Measurements from ENCODE around the gene ASPHD2. TPM values are rescaled to one million over a fixed set of nuclear protein-coding genes. Genes with fewer than 3 reads are reported as not detected.

ASPHD2 gene
- polyA plus RNA-seq, 1 experiment, result 1.9 TPM

- Histone ChIP-seq H3K27me3 (ENCODE audit: control insufficient read depth, insufficient read depth, low read length) (no peaks in the 10 kb centered on the region), H3K27ac (ENCODE audit: low read depth, low read length) (no peak overlapping the region), H3K4me3 (ENCODE audit: low read depth, low read length) (no peak overlapping the region), H3K9me3 (ENCODE audit: control insufficient read depth, insufficient read depth, low read length) (no peaks in the 10 kb centered on the region)
- ChIA-PET CTCF (interaction anchor here (0.9 to 1.5 kb wide), 2 partner anchors 16 to 80 kb away, joined by 3 to 5 read pairs; no protein-coding TSS in a partner anchor), POLR2A (no interaction called here)
- TF ChIP-seq CTCF (IDR thresholded peaks at IDR 0.05; ENCODE audit: low read depth, low read length), result no peak
- no peak for DNase-seq (ENCODE audit: low read depth, low spot score)
These were observed 15.7 kb downstream of the ASPHD2 start for GRCh38 chr22:26444777-26445176.

- H3K27me3 ChIP-seq (ENCODE audit: control insufficient read depth, insufficient read depth, low read length), result no peaks in the 10 kb centered on the region
- H3K9me3 ChIP-seq (ENCODE audit: control insufficient read depth, insufficient read depth, low read length), result no peaks in the 10 kb centered on the region
- POLR2A ChIA-PET, result no interaction called here
- CTCF ChIA-PET, result interaction anchor here (1.5 to 1.8 kb wide), 3 partner anchors 15 to 81 kb away, joined by 3 to 8 read pairs (median 7); no protein-coding TSS in a partner anchor
- no peak for DNase-seq (ENCODE audit: low read depth, low spot score)
- TF ChIP-seq CTCF (IDR thresholded peaks at IDR 0.05; ENCODE audit: low read depth, low read length), result no peak
- no peak overlapping the region for H3K27ac ChIP-seq (ENCODE audit: low read depth, low read length)
- H3K4me3 ChIP-seq (ENCODE audit: low read depth, low read length), result no peak overlapping the region
These were observed 16.7 kb downstream of the ASPHD2 start for GRCh38 chr22:26445577-26446275.

- H3K4me3 ChIP-seq (ENCODE audit: low read depth, low read length), result no peak overlapping the region
- ChIA-PET CTCF (interaction anchor here (1.8 kb wide), 2 partner anchors 13 to 82 kb away, joined by 7 to 8 read pairs; no protein-coding TSS in a partner anchor), POLR2A (no interaction called here)
- no peak for DNase-seq (ENCODE audit: low read depth, low spot score)
- no peak overlapping the region for H3K27ac ChIP-seq (ENCODE audit: low read depth, low read length)
- no peak for TF ChIP-seq CTCF (IDR thresholded peaks at IDR 0.05; ENCODE audit: low read depth, low read length)
- H3K9me3 ChIP-seq (ENCODE audit: control insufficient read depth, insufficient read depth, low read length), result no peaks in the 10 kb centered on the region
- no peaks in the 10 kb centered on the region for H3K27me3 ChIP-seq (ENCODE audit: control insufficient read depth, insufficient read depth, low read length)
These were observed 17.9 kb downstream of the ASPHD2 start for GRCh38 chr22:26446808-26447515.

- Histone ChIP-seq H3K27ac (ENCODE audit: low read depth, low read length) (no peak overlapping the region), H3K9me3 (ENCODE audit: control insufficient read depth, insufficient read depth, low read length) (no peaks in the 10 kb centered on the region), H3K27me3 (ENCODE audit: control insufficient read depth, insufficient read depth, low read length) (no peaks in the 10 kb centered on the region), H3K4me3 (ENCODE audit: low read depth, low read length) (no peak overlapping the region)
- ChIA-PET POLR2A (no interaction called here), CTCF (interaction anchor here (1.7 to 1.8 kb wide), 2 partner anchors 12 to 83 kb away, joined by 7 to 8 read pairs; no protein-coding TSS in a partner anchor)
- no peak for DNase-seq (ENCODE audit: low read depth, low spot score)
- TF ChIP-seq CTCF (IDR thresholded peaks at IDR 0.05; ENCODE audit: low read depth, low read length), result no peak
These were observed 18.7 kb downstream of the ASPHD2 start for GRCh38 chr22:26447584-26448329.
